HG03097 (cell line): ENCODE results near the gene RANBP9.

ENCODE experiments used
- ATAC-seq: cut with Tn5 transposase; IDR thresholded peaks from one replicate; pipeline ENCODE4 v1.9.1; 2021; ENCODE audit not compliant: unreplicated experiment, low FRiP score

RANBP9 gene

DNA sequence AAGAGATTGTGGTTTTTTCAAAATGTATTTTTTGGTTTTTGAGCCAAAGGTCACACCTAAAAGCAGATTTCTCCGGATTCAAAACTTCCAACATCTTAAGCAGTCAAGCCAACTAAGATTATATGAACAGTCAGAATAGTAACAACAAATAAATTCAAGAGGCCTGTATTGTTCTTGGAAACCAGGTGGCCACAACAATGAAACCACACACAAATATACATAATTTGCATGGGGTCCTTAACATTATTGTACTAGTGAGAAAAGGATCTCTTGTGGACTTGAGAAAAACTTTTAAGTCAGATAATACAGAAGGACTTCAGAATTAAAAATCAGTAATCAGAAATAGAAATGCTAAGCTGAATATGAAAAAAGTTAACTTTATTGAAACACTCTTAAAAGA lies 55.9 kb downstream of the RANBP9 start:
- ATAC-seq, result no peak

DNA sequence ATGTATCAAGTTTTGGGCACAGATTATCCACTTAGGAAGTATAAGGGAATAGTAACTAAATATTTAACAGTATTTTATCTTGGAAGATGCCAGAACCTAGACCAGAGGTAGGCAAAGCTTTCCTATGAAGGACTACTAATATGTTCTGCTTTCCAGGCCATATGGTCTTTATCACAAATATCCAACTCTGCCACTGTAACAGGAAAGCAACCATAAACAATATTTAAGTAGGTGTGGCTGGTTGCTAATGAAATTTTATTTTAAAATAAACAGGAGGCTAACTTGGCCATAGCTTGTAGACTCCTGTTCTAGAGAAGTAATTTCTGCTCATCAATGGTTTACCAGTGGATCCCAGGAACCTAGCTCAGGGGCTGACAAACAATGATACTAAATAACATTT lies 57.1 kb downstream of the RANBP9 start:
- ATAC-seq, result no peak

DNA sequence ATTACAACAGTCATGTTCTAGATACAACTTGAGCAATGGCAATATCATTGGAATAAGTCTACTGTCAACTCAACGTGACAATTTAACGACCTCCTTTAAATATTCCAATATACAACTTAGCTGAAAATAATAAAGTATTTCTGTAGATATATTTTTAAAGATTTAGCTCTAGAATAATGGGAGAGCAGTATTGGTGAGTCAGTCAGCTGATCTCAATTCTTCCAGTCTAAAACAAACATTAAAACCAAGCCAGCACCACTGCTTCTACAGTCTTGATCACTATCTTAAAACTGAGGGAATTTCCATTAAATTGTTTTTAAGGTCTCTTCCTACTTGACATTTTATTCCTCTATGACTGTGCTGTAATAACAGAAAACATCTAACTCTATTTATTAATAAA lies 58.3 kb downstream of the RANBP9 start:
- no peak for ATAC-seq

DNA sequence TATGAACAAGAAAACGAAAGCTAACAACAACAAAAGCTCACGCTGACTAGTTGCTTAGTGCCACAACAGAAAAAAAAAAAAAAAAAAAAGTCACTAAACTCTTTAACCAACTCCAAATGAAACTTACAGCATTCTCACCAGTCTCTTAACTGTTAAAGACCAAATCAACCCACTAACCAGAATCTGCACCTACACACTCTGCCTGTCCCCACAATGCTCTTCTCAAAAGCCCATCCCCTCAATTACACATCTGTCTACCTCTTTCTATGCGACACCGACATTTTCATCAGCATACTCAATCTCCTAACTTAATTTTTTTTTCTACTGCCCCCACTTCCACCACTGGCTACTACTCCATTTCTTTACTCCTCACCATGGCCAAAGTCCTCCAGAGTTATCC lies 62.2 kb downstream of the RANBP9 start:
- no peak for ATAC-seq

DNA sequence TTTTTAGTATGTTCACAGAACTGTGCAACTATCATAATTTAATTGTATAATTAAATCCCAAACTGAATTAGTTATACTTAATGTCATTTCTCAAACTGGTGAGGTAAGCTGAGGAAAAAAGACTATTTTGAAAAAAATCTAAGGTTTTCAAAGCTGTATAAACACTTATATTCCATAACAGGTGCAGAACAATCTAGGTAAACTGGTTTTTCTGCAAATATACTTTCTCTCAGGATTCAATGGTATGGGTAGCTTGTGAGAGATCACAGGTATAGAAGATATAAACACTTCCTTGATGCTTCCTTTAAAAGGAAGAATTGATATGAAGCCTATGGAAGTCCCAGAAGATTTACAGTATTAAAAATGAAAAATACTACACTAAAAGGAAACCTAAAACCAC lies 62.8 kb downstream of the RANBP9 start:
- ATAC-seq, result no peak

DNA sequence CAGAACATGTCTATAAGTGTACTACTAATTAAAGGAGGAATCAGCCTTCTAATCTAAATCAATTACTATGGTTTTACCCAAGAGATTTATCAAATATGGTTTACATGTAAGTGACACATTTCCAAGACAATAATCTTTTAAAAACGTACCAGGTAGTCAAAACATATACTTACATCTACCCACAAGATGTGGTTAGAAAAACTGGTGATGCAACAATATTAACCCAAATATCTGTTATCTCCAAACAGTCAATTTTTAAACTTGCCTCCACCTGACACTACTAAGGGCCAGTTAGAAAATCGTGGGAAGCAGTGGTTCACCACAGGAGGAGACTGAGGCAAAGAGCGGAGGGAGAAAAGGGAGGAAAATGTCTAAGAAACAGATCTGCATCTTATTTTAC lies 68.5 kb downstream of the RANBP9 start:
- no peak for ATAC-seq

DNA sequence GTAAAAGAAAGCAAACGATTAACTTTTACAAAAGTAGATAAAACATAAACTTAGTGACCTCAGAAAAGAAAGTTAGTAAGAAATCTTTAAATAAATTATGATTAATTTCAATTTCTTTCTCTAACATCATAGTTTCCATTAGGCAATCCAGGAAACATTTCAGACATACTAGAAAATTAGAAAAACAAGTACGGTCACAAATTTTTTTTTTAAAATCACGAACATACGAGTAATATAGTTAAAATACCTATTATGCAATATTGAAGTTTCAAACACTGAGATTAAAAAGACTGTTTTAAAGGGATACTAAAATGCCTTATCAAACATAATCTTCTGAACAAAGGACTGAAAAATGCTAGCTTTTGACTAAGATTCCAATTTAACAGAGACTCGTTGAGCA lies 70.3 kb downstream of the RANBP9 start:
- no peak for ATAC-seq

DNA sequence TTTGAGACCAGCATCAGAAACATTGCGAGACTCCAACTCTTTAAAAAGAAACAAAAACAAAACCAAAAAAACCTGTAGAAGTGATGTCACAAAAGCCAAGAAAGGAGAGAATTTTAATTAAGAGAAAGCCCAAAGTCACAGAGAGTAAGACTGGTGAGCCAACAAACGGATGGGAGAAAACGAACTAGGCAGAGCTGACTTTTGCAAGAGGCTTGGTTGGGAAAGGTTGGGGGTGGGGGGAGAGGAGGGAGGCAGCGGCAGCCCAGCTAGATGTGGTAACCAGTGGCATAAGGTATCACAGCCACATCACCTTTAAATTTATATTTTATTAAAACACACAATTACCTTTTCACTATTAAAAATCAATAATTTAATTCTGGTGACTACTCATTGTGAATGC lies 73.0 kb downstream of the RANBP9 start:
- no peak for ATAC-seq

DNA sequence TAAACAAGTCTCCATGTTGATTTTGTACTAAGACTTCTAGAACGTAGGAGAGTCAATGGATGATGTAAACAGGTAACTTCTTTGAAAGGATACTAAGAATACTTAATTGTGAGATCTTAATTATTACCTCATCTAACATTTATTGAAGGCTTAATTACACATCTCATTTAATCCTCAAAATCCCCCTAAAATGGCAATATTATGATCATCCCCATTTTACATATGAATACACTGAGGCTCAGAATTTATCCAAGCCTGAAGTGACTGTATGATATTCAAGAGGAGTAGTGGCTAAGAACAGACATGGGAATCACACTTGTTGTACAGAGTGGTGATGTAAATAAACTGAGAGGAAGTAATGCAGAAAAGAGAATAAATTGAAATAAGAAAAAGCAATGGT lies 73.6 kb downstream of the RANBP9 start:
- no peak for ATAC-seq

DNA sequence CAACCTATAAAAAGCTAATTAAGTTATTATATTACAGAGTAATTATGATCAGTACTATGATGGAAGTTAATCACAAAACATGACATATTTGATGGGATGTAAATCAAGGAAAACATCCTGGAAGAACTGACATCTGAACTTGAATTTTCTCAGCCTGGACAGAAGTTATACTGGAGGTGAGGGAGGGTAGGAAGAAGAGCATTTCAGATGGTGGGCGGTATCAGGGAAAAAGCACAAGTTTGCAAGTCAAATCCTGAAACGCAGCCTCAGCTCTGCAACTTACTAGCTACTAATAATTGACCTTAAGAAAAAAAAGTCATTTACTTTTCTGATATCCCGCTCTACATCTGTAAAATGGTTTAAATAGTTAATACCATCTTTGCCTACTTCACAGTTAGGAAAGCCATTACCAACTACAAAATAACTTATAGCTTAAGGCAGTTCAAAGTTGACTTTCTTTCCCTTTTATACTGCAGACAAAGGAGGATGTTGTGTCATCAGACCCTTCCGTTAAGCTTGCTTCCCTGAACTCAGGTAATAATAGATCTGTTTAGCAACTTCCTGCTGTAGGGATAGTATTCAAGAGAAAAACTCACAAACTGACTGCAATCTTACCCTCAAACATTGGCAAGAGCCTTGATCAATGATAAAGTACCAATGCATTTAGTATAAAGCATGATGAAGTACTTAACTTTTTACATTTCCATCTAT lies 75.5 kb downstream of the RANBP9 start:
- no peak for ATAC-seq

DNA sequence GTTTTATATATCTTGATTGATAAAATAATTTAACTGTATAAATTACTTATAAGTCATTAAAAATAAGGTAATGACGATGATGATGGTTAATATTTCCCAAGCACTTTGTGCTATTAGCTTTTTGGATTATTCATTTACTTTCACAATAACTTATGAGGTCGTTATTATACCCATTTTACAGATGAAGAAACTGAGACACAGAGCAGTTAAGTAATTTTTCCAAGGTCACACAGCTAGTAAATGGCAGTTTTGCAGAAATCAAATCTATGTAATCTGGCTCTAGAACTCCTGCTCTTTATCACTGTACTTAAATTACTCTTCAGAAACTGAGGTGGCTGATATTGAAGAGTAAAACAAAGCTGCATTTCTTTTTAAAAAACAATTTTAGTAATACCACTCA lies 78.3 kb downstream of the RANBP9 start:
- ATAC-seq, result no peak

DNA sequence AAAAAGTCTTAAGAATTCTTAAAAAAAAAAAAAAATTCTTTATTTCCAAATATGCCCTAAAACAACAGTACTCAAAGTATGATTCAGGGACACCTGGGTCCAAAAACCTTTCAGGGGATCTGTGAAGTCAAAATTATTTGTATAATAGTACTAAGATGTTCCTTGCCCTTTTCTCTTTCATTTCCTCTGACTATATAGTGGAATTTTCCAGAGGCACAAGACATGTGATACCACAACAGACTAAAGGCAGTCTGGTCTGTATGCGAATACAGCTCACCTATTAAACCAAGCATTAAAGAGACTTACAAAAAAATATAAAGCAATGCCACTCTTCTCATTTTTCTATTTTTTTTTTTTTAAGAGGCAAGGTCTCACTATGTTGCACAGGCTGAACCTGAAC lies 81.1 kb downstream of the RANBP9 start:
- ATAC-seq, result no peak

DNA sequence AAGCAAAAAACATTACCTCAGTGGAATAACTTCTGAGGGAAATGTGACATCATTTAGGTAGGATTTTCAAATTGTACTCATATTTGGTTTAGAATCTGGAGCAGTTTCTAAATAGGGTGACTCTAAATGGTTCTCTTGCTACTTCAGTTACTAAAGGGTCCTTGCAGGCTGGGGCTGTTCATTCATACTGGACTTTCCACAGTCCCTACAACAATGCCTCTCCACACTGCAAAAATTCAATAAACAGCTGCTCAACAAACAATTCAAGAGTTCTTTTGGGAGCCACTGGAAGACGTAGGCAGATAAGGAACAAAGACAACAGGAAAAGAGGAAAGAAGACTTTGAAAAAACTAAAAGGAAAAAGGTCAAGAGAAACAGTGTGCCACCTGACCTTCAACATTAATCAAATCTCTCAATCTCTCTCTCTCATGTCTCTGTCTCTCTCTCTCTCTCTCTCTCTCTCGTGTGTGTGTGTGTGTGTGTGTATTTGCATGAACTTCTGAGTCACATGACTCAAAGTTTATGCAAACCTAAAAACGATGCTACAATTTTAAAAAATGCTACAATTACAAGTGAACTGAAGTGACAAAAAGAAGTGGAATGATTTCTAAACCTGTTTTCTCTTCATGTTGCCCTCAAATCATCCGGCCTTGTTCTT lies 82.0 kb downstream of the RANBP9 start:
- ATAC-seq, result no peak

DNA sequence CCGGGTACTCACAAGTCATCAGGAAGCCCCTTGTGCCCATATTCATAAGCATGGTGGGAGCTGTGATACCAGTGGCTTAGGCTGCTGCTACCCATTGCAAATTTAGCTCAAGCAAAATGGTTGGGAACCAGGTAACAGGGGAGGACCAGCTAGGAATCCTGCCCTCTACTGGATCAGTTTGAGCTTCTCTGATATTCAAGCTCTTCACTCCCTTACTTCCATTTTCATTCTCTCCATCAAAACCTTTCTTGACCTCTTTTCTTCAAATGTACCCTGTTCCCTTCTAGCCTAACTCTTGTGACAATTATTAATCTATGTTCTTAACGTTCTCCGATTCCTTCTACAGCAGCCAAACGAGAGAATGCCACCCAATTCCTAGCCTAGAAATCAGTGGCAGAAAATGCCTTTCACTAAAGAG lies 86.8 kb downstream of the RANBP9 start:
- ATAC-seq, result no peak

DNA sequence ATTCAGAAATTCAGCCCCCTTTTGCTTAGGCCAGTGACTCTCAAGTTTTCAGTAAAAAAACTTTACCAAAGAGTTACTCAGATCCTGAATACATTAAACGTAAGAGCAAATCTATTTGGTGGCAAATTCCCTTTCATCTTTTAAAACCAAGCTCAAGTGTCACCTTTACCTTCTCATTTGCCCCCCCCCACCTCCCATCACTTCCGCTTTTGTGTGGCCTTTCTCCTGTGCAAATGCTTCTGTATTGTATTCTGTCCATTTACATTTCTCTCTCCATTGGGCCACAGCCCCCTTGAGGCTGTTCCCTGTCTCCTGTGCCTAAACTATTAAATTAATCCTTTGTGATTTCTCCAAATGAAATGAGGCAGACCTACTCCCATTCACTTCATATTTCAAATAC lies 94.6 kb downstream of the RANBP9 start:
- ATAC-seq, result no peak

DNA sequence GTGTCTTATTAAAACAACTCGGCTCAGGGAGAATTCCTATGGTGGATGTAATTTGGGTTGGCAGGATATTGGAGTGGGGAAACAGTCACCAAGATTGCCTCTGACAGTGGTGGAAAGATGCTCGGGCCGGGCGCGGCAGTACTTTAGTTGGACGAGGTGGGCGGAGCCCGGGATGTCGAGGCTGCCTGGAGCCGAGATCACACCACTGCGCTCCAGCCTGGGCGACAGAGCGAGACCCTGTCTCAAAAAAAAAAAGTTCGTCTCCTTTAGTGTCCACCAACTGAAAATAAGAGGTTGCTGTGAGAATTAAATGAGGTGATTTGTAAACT lies 95.9 kb downstream of the RANBP9 start:
- ATAC-seq, result no peak

DNA sequence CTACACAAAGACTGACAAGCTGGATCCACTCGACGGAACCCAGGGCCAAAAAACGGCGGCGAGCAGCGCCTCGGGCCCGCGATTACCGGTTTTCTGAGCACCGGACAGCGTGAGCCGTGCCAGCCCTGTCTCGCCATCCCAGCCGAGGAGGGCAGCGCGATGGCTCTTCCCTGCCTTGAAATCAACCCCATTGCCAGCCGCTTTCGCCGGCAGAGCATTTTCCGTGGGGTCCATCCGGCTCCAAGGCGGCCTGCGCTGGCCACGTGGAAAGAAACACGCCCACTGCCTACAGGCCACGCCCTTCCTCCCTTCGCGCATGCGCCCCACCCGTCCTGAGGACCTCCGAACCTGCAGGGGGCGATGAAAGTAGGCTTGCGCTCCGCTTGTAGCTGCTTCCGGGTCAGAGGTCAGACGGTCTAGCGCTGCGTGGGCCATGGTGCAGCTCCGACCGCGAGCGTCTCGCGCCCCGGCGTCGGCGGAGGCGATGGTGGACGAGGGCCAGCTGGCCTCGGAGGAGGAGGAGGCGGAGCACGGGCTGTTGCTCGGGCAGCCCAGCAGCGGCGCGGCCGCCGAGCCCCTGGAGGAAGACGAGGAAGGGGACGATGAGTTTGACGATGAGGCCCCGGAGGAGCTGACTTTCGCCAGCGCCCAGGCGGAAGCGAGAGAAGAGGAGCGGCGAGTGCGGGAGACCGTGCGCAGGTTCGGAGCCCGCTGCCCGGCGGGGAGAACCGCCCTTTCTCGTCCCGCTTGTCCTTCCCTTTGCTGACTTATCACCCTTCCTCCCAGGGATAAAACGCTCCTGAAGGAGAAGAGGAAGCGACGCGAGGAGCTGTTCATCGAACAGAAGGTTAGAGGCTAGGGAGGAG lies 96.5 kb downstream of the RANBP9 start, which contains the start of gene NOL7:
Gene NOL7, plus strand, starts transcription at position 410 of the 866 bp plus-strand sequence. Its CDS starts 24 bp downstream, at position 434.
- ATAC-seq, result peak; percentile 88

DNA sequence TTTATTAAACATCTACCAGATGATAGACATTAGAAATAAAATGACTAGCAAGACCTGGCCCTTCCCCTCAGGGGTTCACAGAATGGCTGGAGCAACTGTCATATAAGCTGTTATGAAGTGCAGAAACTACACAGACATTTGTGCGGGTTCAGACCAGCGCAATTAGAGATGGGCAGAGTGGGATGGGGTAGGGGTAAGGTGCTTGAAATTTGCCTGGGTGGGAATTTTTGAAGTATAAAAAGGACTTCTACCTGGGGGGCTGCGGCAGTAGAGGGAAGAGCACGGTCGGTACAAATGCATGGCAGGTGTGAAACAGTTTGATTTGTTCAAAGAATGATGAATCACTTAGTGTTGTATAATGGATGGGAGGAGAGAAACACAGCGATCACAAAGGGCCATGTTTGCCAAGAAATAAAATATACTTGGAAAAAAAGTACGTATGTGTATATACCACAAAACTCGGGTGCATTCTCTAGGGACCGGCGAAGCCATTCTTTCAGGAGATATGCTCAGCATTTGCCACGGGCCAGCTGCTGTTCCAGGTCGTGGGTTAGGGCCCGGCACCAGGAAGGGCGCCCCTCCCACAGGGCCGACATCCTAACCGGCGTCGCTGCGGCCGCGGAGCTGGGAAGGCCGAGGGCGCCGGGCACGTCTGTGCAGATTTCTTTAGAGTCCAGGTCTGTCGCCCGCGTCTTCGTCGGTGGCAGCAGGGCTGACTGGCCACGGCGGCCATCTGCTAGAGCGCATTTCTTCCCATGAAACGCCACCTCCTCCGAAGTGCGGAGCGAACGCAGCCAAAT lies 97.3 kb downstream of the RANBP9 start:
- ATAC-seq, result peak; percentile 16

DNA sequence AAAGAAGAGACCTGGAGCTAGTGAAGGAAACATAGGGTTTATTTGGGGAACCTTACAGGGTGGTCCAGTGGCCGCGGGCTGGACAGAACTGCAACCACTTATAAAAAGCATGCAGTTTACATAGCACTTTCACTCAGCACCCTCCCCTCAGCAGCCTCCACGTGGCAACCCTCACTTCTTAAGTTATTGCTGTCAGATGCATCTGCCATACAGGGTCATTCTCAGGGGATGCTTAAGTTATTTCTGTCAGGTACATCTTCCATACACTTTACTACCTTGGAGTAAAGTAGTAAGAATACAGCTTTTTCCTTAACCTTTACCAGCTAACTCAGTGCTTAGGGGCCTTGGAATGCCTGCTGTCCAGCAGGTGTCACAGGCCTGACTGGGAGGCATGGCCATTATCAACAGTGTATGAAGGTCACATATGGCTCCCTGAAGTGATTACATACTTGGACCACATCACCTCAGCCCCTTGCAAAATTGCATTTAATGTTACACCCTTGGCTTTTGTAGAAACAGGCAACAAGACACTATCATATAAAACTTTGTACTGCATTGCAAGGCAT lies 98.5 kb downstream of the RANBP9 start:
- no peak for ATAC-seq

DNA sequence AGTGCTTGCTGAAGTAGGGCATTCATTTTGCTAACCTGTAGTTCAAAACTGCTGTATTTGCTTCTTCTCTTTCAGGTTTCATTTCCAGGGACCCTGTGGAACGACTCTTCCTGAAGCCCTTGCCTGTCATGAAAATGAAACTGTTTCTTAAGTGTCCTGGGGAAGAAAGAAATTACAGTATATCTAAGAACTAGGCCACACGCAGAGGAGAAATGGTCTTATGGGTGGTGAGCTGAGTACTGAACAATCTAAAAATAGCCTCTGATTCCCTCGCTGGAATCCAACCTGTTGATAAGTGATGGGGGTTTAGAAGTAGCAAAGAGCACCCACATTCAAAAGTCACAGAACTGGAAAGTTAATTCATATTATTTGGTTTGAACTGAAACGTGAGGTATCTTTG lies 99.9 kb downstream of the RANBP9 start:
- no peak for ATAC-seq
